H9 (cell line): ENCODE data around the gene MAGEA6. TPM values are rescaled to one million over a fixed set of nuclear protein-coding genes. Genes with fewer than 3 reads are reported as not detected.
"Not testable (repeated sequence)": the region's sequence is repeated elsewhere in the genome, so short reads cannot be mapped to it uniquely, and the experiment has no call there.

ENCODE experiments used
- DNase-seq: peaks from one replicate; pipeline ENCODE4 v3.0.0-alpha.2; 2017
- H2AFZ ChIP-seq: one replicate; pipeline ENCODE4 v1.6.1; 2013; ENCODE audit warnings: mild to moderate bottlenecking, low read length, control low read depth, moderate library complexity
- H2AK5ac ChIP-seq: 2 replicates; pipeline ENCODE4 v1.6.1; 2013; ENCODE audit warnings: low read length, control low read depth, mixed read lengths; ENCODE audit not compliant: insufficient read length
- H2BK120ac ChIP-seq: one replicate; pipeline ENCODE4 v1.6.1; 2013; ENCODE audit warnings: low read depth, mild to moderate bottlenecking, low read length, control low read depth, inconsistent platforms; ENCODE audit not compliant: poor library complexity, severe bottlenecking
- H2BK12ac ChIP-seq: 2 replicates; pipeline ENCODE4 v1.6.1; 2013; ENCODE audit warnings: low read length, control low read depth, mixed read lengths, low read depth; ENCODE audit not compliant: insufficient read length
- H2BK15ac ChIP-seq: 2 replicates; pipeline ENCODE4 v1.6.1; 2013; ENCODE audit warnings: low read depth, low read length, control low read depth
- H2BK20ac ChIP-seq: one replicate; pipeline ENCODE4 v1.6.1; 2013; ENCODE audit warnings: low read depth, mild to moderate bottlenecking, low read length, control low read depth, inconsistent platforms; ENCODE audit not compliant: poor library complexity, severe bottlenecking
- H2BK5ac ChIP-seq: 2 replicates; pipeline ENCODE4 v1.6.1; 2013; ENCODE audit warnings: low read length, control low read depth, mixed read lengths; ENCODE audit not compliant: insufficient read length
- H3K14ac ChIP-seq: 2 replicates; pipeline ENCODE4 v1.6.1; 2013; ENCODE audit warnings: low read length, control low read depth; ENCODE audit not compliant: insufficient read depth
- H3K18ac ChIP-seq: 2 replicates; pipeline ENCODE4 v1.6.1; 2013; ENCODE audit warnings: low read depth, mild to moderate bottlenecking, mixed read lengths, low read length, control low read depth; ENCODE audit not compliant: insufficient read length
- H3K23ac ChIP-seq: 2 replicates; pipeline ENCODE4 v1.6.1; 2013; ENCODE audit warnings: low read length, control low read depth, mixed read lengths, low read depth; ENCODE audit not compliant: insufficient read length
- H3K23me2 ChIP-seq: 2 replicates; pipeline ENCODE4 v1.6.1; 2013; ENCODE audit warnings: low read depth, mild to moderate bottlenecking, mixed read lengths, low read length, control low read depth; ENCODE audit not compliant: insufficient read length, poor library complexity, severe bottlenecking
- H3K27ac ChIP-seq: 2 replicates; pipeline ENCODE4 v1.5.1; 2013; ENCODE audit warnings: low read length, control low read depth, mixed read lengths, low read depth; ENCODE audit not compliant: insufficient read length
- H3K27me3 ChIP-seq: 2 replicates; pipeline ENCODE4 v1.6.1; 2013; ENCODE audit warnings: low read length, control low read depth, inconsistent platforms; ENCODE audit not compliant: insufficient read depth
- H3K4ac ChIP-seq: 2 replicates; pipeline ENCODE4 v1.6.1; 2013; ENCODE audit warnings: low read depth, mild to moderate bottlenecking, control low read depth, inconsistent platforms, low read length, moderate library complexity
- H3K4me1 ChIP-seq: 2 replicates; pipeline ENCODE4 v1.6.1; 2013; ENCODE audit warnings: low read length, control low read depth, inconsistent platforms; ENCODE audit not compliant: insufficient read depth
- H3K4me2 ChIP-seq: 2 replicates; pipeline ENCODE4 v1.6.1; 2013; ENCODE audit warnings: low read length, control low read depth, mixed read lengths; ENCODE audit not compliant: insufficient read length, insufficient read depth
- H3K56ac ChIP-seq: 2 replicates; pipeline ENCODE4 v1.6.1; 2013; ENCODE audit warnings: low read depth, mild to moderate bottlenecking, mixed read lengths, low read length, control low read depth; ENCODE audit not compliant: insufficient read length
- H3K79me1 ChIP-seq: 2 replicates; pipeline ENCODE4 v1.6.1; 2013; ENCODE audit warnings: low read depth, mild to moderate bottlenecking, moderate library complexity, low read length, control low read depth, inconsistent platforms; ENCODE audit not compliant: insufficient read depth, poor library complexity, severe bottlenecking
- H3K79me2 ChIP-seq: 2 replicates; pipeline ENCODE4 v1.6.1; 2013; ENCODE audit warnings: low read length, control low read depth, inconsistent platforms; ENCODE audit not compliant: insufficient read depth
- H3K9ac ChIP-seq: 2 replicates; pipeline ENCODE4 v1.6.1; 2013; ENCODE audit warnings: low read length, control low read depth, mixed read lengths; ENCODE audit not compliant: insufficient read length; ENCODE audit errors: extremely low read depth
- H3K9me3 ChIP-seq: one replicate; pipeline ENCODE4 v1.6.1; 2013; ENCODE audit warnings: low read depth, low read length, inconsistent platforms; ENCODE audit not compliant: control insufficient read depth
- H3T11ph ChIP-seq: one replicate; pipeline ENCODE4 v1.6.1; 2013; ENCODE audit warnings: mild to moderate bottlenecking, low read length, control low read depth, inconsistent platforms
- H4K20me1 ChIP-seq: one replicate; pipeline ENCODE4 v1.6.1; 2013; ENCODE audit not compliant: control insufficient read depth, insufficient read length, insufficient read depth
- H4K5ac ChIP-seq: 2 replicates; pipeline ENCODE4 v1.6.1; 2013; ENCODE audit warnings: low read depth, mild to moderate bottlenecking, mixed read lengths, low read length, control low read depth; ENCODE audit not compliant: insufficient read length
- H4K8ac ChIP-seq: replicated peaks from 2 replicates; pipeline ENCODE4 v1.6.1; 2013; ENCODE audit warnings: low read length, control low read depth, mixed read lengths, low read depth; ENCODE audit not compliant: insufficient read length
- H4K91ac ChIP-seq: 2 replicates; pipeline ENCODE4 v1.6.1; 2013; ENCODE audit warnings: low read depth, mild to moderate bottlenecking, moderate library complexity, mixed read lengths, low read length, control low read depth; ENCODE audit not compliant: insufficient read length
- H3K27ac Mint-ChIP-seq, 3 experiments: 2 replicates in 2 of 3; 3 replicates in 1 of 3; pipeline ENCODE4 v1.8.0; 2020 to 2021; ENCODE audit warnings: mixed read lengths in 3 of 3, mild to moderate bottlenecking in 1 of 3, moderate library complexity in 1 of 3
- H3K27me3 Mint-ChIP-seq: 2 replicates; pipeline ENCODE4 v1.8.0; 2021; ENCODE audit warnings: low read depth, mild to moderate bottlenecking, moderate library complexity, mixed read lengths
- H3K36me3 Mint-ChIP-seq, 3 experiments: 2 replicates in 2 of 3; 3 replicates in 1 of 3; pipeline ENCODE4 v1.8.0; 2020 to 2021; ENCODE audit warnings: low read depth in 3 of 3, mixed read lengths in 3 of 3; ENCODE audit not compliant: insufficient read depth in 1 of 3
- H3K4me1 Mint-ChIP-seq, 2 experiments: 2 replicates each; pipeline ENCODE4 v1.8.0; 2020; ENCODE audit warnings: mixed read lengths in 2 of 2
- H3K4me3 Mint-ChIP-seq, 2 experiments: 2 replicates in 1 of 2; 3 replicates in 1 of 2; pipeline ENCODE4 v1.8.0; 2020 to 2021; ENCODE audit warnings: mild to moderate bottlenecking in 2 of 2, mixed read lengths in 2 of 2, moderate library complexity in 1 of 2
- H3K9me3 Mint-ChIP-seq, 2 experiments: 2 replicates in 1 of 2; 3 replicates in 1 of 2; pipeline ENCODE4 v1.8.0; 2020; ENCODE audit warnings: mild to moderate bottlenecking in 2 of 2, mixed read lengths in 2 of 2, moderate library complexity in 1 of 2
- CTCF ChIP-seq: fragments of 200-600 bp; sonication (generic); conservative IDR thresholded peaks from 3 replicates; pipeline ENCODE4 v1.8.0; 2021; ENCODE audit warnings: antibody characterized with exemption, mild to moderate bottlenecking
- WGBS: extraction: QIAGEN DNeasy Blood & Tissue Kit; methylation state at CpG from one replicate; pipeline ENCODE4 v1.1.7; 2013; ENCODE audit warnings: missing lambda C conversion rate, low lambda C conversion rate, mixed read lengths; ENCODE audit not compliant: insufficient read length; ENCODE audit errors: extremely low coverage; 5-methylcytosine and 5-hydroxymethylcytosine counted together
- total RNA-seq: library from RNA; stranded (reverse); gene quantifications from 2 replicates; pipeline ENCODE4 v1.2.1, GENCODE V29; 2021

MAGEA6 gene
- total RNA-seq, 1 experiment from 2014 or later, result not detected

- no peak overlapping the region for H2BK120ac ChIP-seq
- no peak overlapping the region for H2AFZ ChIP-seq
- H3K9me3 ChIP-seq, result peaks cover 13% of the 10 kb centered on the region
- TF ChIP-seq CTCF, result no peak
- H2BK5ac ChIP-seq, result no peak overlapping the region
- H3K9me3 Mint-ChIP-seq, result peaks cover 61 to 75% of the 10 kb centered on the region in 2 experiments
- H3K4me2 ChIP-seq, result no peak overlapping the region
- no peak overlapping the region for H4K8ac ChIP-seq
- no peaks in the 10 kb centered on the region for H3K23me2 ChIP-seq
- no peak for DNase-seq
- H3K27ac Mint-ChIP-seq, result no peak overlapping the region
- no peaks in the 10 kb centered on the region for H3K4me1 Mint-ChIP-seq
- no peak overlapping the region for H2BK20ac ChIP-seq
- H3K27ac ChIP-seq, result no peak overlapping the region
- peaks cover 9% of the 10 kb centered on the region for H3K27me3 Mint-ChIP-seq
- peaks cover 0 to 2% (median 1%) of the 10 kb centered on the region in 3 experiments; a peak in 3 of 7 replicates for H3K36me3 Mint-ChIP-seq
- no peak overlapping the region for H4K5ac ChIP-seq
- no peak overlapping the region for H2AK5ac ChIP-seq
- H3K79me1 ChIP-seq, result no peaks in the 10 kb centered on the region
- no peak overlapping the region for H3K4me3 Mint-ChIP-seq
- no peak overlapping the region for H3T11ph ChIP-seq
- no peak overlapping the region for H3K23ac ChIP-seq
- H2BK15ac ChIP-seq, result no peak overlapping the region
- H3K4ac ChIP-seq, result no peak overlapping the region
- no peaks in the 10 kb centered on the region for H3K4me1 ChIP-seq
- no peak overlapping the region for H3K14ac ChIP-seq
- H4K20me1 ChIP-seq, result no peaks in the 10 kb centered on the region
- H3K27me3 ChIP-seq, result no peaks in the 10 kb centered on the region
- no peak overlapping the region for H3K56ac ChIP-seq
- no peak overlapping the region for H2BK12ac ChIP-seq
- H3K9ac ChIP-seq, result no peak overlapping the region
- no CpG with 5 or more reads among the region's 5 CpGs for WGBS
- no peak overlapping the region for H4K91ac ChIP-seq
- no peak overlapping the region for H3K18ac ChIP-seq
- H3K79me2 ChIP-seq, result no peaks in the 10 kb centered on the region
Measured at GRCh38 chrX:152738560-152738959, 30.9 kb downstream of the MAGEA6 start.

GRCh38 chrX:152736528-152736927 lies 33.0 kb downstream of the MAGEA6 start:
- not testable (repeated sequence) for H3K23ac ChIP-seq, H4K91ac ChIP-seq, H2BK5ac ChIP-seq, H3K79me2 ChIP-seq, DNase-seq, H3K23me2 ChIP-seq, H3K27me3 Mint-ChIP-seq, H3K9ac ChIP-seq, H3K27me3 ChIP-seq, H3K4me1 Mint-ChIP-seq, H3K27ac ChIP-seq, H2AFZ ChIP-seq, H3K9me3 ChIP-seq, H3K14ac ChIP-seq, H2AK5ac ChIP-seq, H3K4ac ChIP-seq, H4K8ac ChIP-seq, H2BK15ac ChIP-seq, H3T11ph ChIP-seq, H4K5ac ChIP-seq, H3K4me3 Mint-ChIP-seq, H3K4me1 ChIP-seq, H3K56ac ChIP-seq, H2BK120ac ChIP-seq, H4K20me1 ChIP-seq, H3K79me1 ChIP-seq, H3K36me3 Mint-ChIP-seq, H2BK12ac ChIP-seq, H2BK20ac ChIP-seq, H3K18ac ChIP-seq, H3K4me2 ChIP-seq
- Mint-ChIP-seq H3K9me3 (peaks cover 60 to 79% of the 10 kb centered on the region in 2 experiments), H3K27ac (peak overlapping the region in 1 of 3 experiments; percentile 35; a peak in 1 of 7 replicates)
- no CpG with 5 or more reads among the region's 12 CpGs for WGBS
